ENCODE results near the gene MLKL.
"Not testable (repeated sequence)": the region's sequence is repeated elsewhere in the genome, so short reads cannot be mapped to it uniquely, and the experiment has no call there.

The MLKL gene

DNA sequence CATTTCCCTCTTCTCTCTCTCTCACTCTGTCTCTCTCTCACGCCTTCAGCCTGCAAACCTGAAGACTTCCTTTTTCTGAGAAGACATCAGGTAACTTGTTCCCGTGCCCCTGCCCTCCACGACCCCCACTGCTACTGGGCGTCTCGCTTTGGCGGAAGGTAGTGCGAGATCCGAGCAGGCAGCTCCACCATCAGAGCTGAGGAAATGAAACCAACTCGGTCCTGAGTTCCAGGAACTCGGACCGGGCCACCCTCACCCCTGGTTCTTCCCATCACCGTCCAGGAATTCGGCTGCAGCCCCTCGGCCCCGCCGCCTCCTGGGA is 585 bp downstream of the MLKL start:
- DNase-seq, result no peak

DNA sequence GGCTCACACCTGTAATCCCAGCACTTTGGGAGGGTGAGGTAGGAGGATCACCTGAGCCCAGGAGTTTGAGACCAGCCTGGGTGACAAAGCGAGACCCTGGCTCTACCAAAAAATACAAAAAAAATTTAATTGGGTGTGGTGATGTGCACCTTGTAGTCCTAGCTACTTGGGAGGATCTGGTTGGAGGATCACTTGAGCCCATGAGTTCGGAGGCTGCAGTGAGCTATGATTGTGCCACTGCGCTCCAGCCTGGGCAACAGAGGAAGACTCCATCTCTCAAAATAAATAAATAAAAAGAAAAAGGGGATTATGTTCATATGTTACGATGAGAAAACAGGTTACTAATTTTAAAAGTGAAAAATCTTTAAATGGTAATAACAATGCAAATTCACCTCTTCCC is 996 bp downstream of the MLKL start:
- DNase-seq, result no peak

DNA sequence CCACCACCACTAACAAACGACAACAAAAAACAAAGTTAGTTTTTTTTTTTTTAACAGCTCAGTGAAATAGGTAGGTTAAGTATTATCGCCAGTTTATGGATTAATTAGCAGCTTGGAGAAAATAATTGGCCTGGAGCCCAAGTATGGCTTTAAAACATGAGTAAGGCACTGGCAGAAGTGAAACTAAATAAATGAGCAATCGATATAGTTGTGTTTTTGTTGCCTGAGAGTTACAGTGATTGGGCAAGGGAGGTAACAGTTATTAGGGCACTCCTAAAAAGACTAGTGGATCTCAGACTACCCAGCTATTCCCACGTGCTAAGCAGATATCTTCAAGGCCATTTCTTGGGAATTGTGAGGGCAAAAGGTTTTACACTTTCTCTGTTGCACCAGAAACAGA is 2.4 kb downstream of the MLKL start:
- DNase-seq, result no peak

DNA sequence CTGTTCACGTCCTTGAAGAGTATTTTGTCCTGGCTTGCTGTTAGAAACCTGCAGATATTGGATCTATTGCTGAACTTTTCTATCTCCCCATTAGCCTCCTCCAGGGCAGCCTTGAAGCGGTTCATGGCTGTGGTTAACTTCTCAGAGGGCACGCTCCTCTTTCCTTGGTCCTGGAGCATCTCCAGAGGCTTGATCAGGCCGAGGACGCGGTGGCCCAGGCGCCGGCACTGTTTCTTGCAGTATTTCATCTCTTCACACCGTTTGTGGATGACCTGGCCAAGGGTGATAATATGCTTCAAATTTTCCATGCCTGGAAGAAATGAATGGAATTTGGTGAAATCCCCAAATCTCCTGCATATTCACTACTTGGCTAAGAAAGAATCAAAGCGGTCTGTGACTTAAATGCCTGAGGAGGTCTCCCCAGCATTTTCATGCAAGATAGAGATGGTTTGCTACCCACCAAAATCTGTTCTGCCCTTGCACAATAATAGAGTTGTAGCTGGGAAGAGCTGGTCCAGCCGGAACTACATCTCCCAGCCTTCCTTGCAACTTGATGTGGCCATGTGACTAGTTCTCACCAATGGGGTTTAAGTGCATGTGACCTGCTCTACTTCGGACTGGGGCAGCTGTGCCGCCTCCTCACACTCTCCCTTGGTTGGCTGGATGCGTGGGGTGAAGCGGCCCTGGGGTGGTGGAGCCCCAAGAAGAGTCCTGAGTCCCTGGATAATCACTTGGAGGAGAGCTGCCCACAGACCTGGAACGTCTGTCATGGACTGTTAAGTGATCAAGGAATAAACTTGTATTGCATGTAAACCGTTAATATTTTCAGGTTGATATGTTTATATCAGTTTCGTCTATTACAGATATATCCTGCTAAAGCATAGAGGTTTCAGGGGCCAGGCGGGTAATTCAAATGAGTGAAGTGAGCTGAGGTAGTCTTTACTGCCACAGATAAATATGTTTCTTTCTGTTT is 4.9 kb downstream of the MLKL start:
- DNase-seq, result peak in 52 of 56 donors; percentile 31 to 93 (median 78)

DNA sequence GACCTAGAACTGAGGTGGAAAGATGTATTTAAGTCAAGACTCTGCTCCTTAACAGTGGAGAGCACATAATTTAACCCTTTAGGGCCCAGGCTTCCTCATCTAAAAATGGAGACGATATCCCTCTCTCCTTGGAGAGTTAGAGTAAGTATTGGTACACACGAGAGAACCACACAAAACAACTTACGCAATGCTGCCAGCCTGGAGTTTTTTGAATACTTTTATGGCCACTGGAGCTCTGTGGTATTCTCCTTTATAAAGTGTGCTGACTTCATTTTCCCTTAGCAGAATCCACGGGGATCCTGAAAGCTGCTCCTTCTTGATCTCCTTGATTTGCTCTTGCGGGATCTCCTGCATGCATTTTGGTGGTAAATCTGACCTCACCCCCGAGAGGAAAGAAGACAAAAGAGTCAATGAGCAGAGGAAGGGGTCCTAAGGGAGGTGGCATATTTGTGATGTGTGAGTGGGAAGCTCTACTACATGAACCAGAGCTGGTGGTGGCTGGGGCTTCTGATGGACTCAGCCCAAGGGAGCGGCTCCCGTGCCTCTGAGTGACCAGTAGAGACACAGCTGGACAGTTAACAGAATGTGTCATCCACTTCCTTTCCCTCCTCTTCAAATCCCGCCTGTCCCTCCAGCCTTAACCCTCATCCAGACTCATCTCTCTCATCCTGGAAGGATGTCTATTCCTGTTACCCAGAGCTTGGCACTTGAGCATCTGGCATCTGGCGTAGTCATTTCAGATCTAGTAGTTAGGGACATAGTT is 9.4 kb downstream of the MLKL start:
- DNase-seq, result no peak

DNA sequence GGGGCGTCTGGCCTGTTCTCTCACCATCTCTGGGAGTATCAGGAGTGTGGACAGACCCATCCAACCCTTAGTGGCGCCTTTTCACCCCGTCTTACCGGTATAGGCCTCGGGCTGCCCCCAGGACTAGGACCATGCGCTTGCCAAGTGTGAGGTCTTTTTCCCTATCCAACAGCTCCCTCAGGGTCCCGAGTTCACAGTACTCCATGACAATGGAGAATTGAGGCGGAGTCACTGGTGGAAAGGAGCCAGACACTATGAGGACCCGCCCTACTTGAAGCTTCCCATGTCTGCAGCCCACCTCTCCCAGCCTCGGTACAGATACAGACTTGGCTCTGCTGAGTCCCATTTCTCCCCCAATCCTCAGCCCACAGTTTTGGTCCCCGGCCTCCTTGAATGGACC is 18.1 kb downstream of the MLKL start:
- no peak for DNase-seq

DNA sequence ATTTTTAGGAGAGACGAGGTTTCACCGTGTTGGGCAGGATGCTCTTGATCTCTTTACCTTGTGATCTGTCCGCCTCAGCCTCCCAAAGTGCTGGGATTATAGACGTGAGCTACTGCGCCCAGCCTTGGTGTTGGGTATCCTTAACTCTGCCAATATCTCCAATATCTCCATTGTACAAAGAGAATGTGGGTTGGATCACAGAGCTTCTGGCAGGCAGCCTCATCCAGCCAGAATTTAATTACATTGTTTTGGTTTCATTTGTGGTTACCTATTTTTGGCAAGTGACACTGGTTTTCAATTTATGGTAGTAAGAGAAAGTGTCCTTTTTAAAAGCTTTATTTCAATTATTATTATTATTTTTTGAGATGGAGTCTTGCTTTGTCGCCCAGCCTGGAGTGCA is 20.0 kb downstream of the MLKL start:
- DNase-seq, result no peak

DNA sequence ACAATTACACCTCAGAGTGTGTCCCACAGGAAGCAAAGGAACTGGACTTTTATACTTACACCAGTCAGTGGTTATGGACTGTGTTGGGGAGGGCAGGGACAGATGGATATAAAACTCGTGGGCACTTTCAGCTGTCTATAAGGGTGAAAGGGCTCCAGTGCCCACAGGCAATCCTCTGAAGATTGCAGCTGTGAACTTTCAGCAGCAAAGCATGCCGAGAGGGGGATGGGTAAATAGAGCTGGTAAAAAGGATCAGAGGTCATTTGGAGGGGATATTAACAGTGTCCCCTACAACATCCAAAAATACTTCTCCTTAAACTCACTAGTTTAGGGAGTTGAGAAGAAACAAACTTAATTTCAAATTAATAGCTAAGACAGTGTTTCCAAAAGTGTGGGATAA is 20.7 kb downstream of the MLKL start:
- no peak for DNase-seq

DNA sequence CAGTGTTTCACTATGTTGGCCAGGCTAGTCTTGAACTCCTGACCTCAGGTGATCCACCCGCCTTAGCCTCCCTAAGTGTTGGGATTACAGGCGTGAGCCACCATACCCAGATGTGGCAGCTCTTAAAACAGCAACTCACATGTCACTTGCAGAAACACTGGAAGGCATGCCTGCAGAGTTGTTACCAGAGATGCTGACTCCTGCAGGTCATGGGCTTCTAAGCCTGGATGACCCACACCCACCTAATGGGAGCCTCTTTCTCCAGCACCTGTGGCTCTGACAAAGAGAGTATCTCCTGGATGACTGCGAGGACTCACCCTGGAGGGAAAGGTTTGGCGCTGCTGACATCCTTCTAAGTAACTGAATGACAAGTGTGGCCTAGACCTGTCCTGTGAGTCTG is 22.8 kb downstream of the MLKL start:
- no peak for DNase-seq

DNA sequence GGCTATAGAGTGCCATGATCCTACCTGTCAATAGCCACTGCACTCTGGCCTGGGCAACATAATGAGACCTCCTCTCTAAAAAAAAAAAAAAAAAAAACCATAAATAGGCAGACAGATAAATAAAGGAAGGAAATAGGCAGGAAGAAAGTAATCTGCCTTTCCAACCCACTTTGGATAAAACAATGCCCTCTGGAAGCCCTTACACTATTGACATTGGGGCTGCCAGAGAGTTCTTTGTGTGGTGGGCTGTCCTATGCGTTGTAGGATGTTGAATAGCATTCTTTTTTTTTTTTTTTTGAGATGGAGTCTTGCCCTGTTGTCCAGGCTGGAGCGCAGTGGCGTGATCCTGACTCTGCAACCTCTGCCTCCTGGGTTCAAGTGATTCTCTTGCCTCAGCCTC is 26.8 kb downstream of the MLKL start:
- DNase-seq, result no peak

DNA sequence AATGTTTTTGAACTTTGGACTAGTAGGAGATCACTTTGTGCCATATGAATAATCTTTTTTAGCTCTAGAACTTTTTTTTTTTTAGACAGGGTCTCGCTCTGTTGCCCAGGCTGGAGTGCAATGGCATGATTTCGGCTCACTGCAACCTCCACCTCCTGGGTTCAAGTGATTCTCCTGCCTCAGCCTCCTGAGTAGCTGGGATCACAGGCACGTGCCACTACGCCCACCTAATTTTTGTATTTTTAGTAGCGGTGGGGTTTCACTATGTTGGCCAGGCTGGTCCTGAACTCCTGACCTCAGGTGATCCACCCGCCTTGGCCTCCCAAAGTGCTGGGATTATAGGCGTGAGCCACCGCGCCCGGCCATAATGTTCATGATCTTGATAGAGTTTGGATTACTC is 31.8 kb downstream of the MLKL start:
- DNase-seq, result not testable (repeated sequence)

DNA sequence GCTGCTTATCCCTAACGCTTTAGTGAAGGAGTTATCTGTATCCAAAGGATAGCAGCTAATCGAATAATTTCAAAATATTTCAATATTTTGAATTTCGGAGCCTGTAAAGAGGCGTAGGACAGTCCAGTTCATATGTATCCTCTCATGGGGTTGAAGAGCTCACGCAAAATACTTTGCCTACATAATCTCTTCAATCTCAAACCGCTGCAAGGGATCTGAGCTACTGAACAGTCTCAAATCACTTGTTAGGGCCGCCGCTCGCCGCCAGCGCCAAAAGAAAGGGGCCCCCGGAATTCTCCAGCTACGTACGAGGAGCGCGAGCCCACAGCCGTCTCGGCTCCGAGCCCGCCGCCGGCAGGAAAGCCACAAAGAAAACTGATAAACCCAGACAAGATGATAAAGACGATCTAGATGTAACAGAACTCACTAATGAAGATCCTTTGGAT is 33.4 kb downstream of the MLKL start:
- peak in 23 of 56 donors; percentile 0 to 27 (median 4) for DNase-seq

DNA sequence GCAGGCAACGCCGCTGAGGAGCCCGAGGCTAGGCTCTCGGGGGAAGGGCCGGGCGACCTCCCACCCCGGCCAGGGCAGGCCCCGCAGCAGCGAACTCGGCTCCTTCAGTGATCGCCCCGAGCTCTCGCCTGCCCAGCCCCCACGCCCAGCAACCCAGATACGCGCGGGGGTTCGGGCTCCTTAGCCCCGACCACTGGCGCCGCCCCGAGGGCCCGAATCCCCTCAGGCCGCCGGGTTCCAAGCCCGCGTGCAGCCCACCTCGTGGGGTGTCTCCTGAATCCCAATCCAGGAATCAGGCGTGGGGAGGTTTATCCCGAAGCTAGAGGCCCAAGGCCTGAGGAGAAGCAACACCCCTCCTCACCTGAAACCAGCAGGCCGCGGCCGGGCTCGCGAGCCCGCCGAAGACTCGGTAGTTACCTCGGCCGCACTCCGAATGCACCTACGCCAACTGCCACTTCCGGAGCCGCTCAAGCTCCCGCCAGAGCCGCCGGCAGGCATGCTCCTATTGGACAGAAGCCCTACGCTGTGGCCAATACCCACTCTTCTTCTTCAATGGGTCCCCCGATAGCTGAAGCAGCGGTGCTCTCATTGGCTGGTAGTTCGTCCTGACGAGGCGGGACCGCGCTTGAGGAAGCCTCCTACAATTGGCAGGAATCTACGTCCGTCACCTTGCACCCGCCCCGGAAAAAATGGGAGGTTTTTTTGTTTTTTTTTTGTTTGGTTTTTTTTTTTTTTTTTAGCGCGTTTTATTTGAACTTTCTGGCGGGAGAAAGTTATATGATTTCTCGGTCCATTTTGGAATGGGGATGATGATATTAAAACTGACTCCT is 34.0 kb downstream of the MLKL start, which contains the start of gene RFWD3:
Gene RFWD3, minus strand, starts transcription at position 453 of the 830 bp plus-strand sequence. CDS start 5,428 bp downstream, outside the sequence.
- DNase-seq, result peak; percentile 60 to 99 (median 96)

DNA sequence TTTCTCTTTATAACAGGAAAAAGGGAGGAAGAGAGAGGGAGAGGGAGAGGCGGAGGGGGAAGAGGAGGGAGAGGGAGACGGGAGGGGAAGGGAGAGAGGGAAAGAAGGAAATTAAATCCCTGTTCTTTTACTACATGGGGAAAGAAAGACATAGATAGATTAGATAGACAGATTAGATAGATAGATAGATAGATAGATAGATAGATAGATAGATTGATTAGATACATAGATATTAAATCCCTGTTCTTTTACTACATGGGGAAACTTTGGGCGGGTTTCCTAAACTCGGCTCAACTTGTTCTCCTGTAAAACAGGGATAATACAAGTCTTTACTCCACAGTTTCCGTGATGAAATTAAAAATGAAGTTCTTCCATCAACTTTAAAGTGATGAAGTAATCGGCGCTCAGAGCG is 34.6 kb downstream of the MLKL start:
- DNase-seq, result no peak

DNA sequence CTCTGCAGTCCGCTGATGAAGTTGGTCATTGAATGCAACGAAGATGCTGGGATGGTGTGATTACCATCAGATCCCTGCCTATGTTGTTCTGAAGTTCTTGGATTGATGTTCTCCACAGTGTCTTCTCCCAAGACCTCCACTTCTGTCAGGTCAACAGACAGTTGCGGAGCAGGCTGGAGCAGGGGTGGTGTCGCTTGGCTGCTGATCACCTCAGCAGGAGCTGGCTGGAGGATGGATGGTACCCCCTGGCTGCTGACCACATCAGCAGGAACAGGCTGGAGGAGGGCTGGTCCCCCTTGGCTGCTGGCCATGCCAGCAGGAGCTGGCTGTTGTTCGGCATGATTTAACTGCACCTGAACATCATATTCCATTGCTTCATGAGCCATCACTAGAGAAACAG is 39.6 kb downstream of the MLKL start:
- no peak for DNase-seq

DNA sequence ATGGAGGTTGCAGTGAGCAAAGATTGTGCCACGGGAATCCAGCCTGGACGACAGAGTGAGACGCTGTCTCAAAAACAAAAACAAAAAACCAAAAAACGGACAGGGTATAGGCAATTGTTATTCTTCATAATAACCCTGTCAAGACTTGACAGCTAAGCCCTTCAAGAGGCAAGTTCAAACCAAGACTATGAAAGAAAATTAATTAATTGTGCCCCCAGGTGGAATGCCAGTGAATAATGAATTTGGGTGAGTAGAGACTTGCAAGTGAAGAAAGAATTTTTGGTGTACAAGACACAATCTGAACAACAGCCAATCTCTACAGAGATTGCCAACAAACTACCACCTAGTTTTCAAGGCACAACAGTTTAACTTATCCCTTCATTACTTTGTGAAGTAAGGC is 40.3 kb downstream of the MLKL start:
- DNase-seq, result no peak

DNA sequence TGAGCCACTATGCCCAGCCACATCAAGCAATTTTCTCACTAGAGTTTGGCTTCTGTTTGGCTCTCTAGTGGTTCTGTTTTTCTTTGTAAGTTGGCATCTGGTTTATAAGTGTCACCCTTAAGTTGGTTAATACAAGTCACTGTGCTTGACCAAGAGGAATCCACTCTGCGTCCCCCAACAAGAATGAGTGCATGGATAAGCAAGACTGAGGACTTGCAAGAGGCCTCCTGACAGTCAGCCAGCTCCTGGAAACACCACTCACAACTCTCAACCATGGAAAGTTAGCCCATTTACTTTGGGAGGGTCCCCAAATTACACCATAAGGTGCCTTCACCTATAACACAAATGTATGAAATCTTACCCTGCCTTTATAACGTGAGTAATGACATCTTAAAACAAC is 41.6 kb downstream of the MLKL start:
- no peak for DNase-seq

DNA sequence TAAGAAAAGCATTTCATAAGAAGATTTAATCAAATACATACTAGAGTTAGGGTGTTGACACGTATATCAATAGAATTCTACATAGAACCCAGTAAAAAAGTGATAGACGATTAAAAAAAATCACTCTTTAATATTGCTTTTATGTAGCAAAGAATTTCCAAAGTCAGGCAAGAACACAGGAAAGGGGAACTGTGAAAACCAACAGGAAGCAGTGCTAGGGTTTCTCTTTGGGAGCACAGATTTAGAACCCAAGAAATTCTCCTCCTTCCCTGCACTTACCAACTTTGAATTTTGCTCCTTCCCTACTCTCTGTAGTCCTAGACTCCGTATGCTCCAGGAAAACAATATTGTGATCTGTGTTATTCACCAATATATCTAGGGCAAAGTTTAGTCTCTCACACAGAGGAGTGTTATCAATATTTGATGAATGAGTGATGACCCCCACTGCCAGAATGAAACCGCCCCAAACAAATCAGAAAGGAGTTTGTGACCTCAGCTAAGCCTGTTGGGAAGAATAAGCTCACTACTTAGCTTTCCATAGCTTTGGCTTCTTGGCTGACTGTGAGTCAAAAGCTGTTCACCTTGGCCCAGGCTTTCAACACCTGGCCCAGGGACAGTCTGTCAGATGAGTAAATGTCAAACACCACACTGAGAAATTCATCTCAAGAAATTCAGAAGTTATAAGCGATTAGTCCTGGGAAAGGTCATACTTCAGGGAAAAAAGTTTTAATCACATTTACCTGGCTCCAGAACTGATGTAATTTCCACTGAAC is 42.6 kb downstream of the MLKL start:
- no peak for DNase-seq

DNA sequence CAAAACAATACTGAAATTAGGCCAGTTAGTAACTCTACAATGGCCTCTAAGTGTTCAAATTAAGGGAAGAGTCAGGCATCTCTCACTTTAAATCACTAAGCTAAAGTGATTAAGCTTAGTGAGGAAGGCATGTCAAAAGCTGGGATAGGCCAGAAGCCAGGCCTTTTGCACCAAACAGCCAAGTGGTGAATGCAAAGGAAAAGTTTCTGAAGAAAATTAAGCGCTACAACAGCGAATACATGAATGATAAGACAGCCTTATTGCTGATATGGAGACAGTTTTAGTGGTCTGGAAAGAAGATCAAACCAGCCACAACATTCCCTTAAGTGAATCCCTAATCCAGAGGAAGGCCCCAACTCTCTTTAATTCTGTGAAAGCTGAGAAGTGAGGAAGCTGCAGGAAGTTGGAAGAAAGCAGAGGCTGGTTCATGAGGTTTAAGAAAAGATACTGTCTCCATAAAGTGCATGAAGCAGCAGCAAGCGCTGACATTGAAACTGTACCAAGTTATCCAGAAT is 46.1 kb downstream of the MLKL start:
- DNase-seq, result no peak

DNA sequence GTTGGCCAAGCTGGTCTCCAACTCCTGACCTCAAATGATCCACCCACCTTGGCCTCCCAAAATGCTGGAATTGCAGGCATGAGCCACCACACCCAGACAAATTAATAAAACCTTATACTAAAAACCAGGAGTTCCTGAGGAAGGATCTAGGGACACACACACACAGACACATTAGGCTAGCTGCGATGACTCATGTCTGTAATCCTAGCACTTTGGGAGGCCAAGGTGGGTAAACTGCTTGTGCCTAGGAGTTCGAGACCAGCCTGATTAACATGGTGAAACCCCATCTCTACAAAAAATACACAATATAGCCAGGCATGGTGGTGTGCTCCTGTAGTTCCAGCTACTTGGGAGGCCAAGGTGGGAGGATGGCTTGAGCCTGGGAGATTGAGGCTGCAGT is 47.8 kb downstream of the MLKL start:
- not testable (repeated sequence) for DNase-seq

DNA sequence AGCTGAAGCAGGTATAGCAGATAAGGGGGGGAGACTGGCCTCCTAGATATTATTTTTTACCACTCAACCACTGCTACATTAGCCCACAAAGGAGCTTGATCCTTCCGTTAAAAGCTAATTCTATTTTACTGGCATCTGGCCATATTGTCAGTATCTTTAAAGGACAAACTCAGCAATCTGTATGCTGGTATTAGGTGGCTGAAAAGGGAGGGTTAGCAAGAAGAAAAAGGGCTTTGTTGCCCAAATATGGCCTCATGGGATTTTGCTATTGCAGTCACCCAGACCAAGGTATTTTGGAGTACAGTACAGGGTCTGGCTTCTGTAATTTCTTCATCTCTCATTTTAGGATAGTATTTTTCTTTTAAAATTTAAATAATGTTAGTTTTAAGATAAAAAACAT is 48.4 kb downstream of the MLKL start:
- no peak for DNase-seq
